DMS79 (cell line): Measurements from ENCODE around the gene SLC29A3.
"Not testable (repeated sequence)": the region's sequence is repeated elsewhere in the genome, so short reads cannot be mapped to it uniquely, and the experiment has no call there.

Experiments
- DNase-seq: peaks from one replicate; lab custom pipeline; 2025; lab: John Stamatoyannopoulos, UW

The SLC29A3 gene

GRCh38 chr10:71319042-71319799 is at the start of gene SLC29A3:
SLC29A3 (plus strand) TSS chr10:71319259; CDS start chr10:71319310, 51 bp downstream.
- DNase-seq = peak; percentile 23

GRCh38 chr10:71269301-71270288 is 49.5 kb upstream of the SLC29A3 start:
- DNase-seq = no peak

GRCh38 chr10:71270301-71271220 is 48.5 kb upstream of the SLC29A3 start:
- DNase-seq = peak; percentile 3

GRCh38 chr10:71271662-71272055 is 47.4 kb upstream of the SLC29A3 start:
- DNase-seq = no peak

GRCh38 chr10:71272056-71272771 is 46.8 kb upstream of the SLC29A3 start:
- no peak for DNase-seq

GRCh38 chr10:71272974-71273373 is 46.1 kb upstream of the SLC29A3 start:
- DNase-seq = not testable (repeated sequence)

GRCh38 chr10:71273506-71273905 is 45.6 kb upstream of the SLC29A3 start:
- DNase-seq = no peak

- DNase-seq = no peak
Measured at GRCh38 chr10:71274901-71275796, 43.9 kb upstream of the SLC29A3 start.

- DNase-seq = no peak
Measured at GRCh38 chr10:71276873-71277272, 42.2 kb upstream of the SLC29A3 start.

GRCh38 chr10:71277914-71278665 is 41.0 kb upstream of the SLC29A3 start:
- no peak for DNase-seq

- DNase-seq = no peak
Measured at GRCh38 chr10:71278691-71279588, 40.1 kb upstream of the SLC29A3 start.

- DNase-seq = no peak
Measured at GRCh38 chr10:71279590-71280170, 39.4 kb upstream of the SLC29A3 start.

- DNase-seq = no peak
Measured at GRCh38 chr10:71280216-71280615, 38.8 kb upstream of the SLC29A3 start.

- DNase-seq = no peak
Measured at GRCh38 chr10:71280825-71281224, 38.2 kb upstream of the SLC29A3 start.

GRCh38 chr10:71281646-71282322 is 37.3 kb upstream of the SLC29A3 start:
- DNase-seq = no peak

GRCh38 chr10:71282323-71282680 is 36.8 kb upstream of the SLC29A3 start:
- no peak for DNase-seq

- DNase-seq = no peak
Measured at GRCh38 chr10:71283410-71283809, 35.6 kb upstream of the SLC29A3 start.
